Neural cell (in vitro differentiated cells): ENCODE data around the gene HOXB9. TPM values are rescaled to one million over a fixed set of nuclear protein-coding genes. Genes with fewer than 3 reads are reported as not detected.

ENCODE experiments used
- H2AFZ ChIP-seq: fragments of 200-600, 300-800 bp; sonication (generic), shearing (Covaris generic); 2 replicates; pipeline ENCODE4 v1.6.0; 2014; ENCODE audit warnings: low read depth, mild to moderate bottlenecking, antibody characterized with exemption, low read length, moderate library complexity
- H3F3A ChIP-seq: fragments of 200-600 bp; shearing (Covaris generic); 2 replicates; pipeline ENCODE4 v1.6.1; 2016; ENCODE audit warnings: mild to moderate bottlenecking, moderate library complexity, mixed read lengths, antibody characterized with exemption, low read length; ENCODE audit not compliant: insufficient read depth, poor library complexity, severe bottlenecking
- H3K27ac ChIP-seq: fragments of 200-600, 300-800 bp; sonication (generic), shearing (Covaris generic); 2 replicates; pipeline ENCODE4 v1.5.1; 2014; ENCODE audit warnings: mild to moderate bottlenecking, low read length, moderate library complexity
- H3K27me3 ChIP-seq: fragments of 300-800, 200-600 bp; sonication (generic), shearing (Covaris generic); 2 replicates; pipeline ENCODE4 v1.6.0; 2014; ENCODE audit warnings: mild to moderate bottlenecking, low read depth, low read length, moderate library complexity; ENCODE audit not compliant: insufficient read depth
- H3K36me3 ChIP-seq: fragments of 300-800, 200-600 bp; sonication (generic), shearing (Covaris generic); 2 replicates; pipeline ENCODE4 v1.5.1; 2014; ENCODE audit warnings: mild to moderate bottlenecking, antibody characterized with exemption, low read length, moderate library complexity; ENCODE audit not compliant: insufficient read depth
- H3K4me2 ChIP-seq: fragments of 300-800, 200-600 bp; sonication (generic), shearing (Covaris generic); 2 replicates; pipeline ENCODE4 v1.6.0; 2014; ENCODE audit warnings: mild to moderate bottlenecking, low read length
- H3K4me3 ChIP-seq: fragments of 300-800, 200-600 bp; sonication (generic), shearing (Covaris generic); 2 replicates; pipeline ENCODE4 v1.5.1; 2014; ENCODE audit warnings: mild to moderate bottlenecking, low read length, moderate library complexity
- H3K79me2 ChIP-seq: fragments of 200-600 bp; shearing (Covaris generic); replicated peaks from 2 replicates; pipeline ENCODE4 v1.6.0; 2014; ENCODE audit warnings: mild to moderate bottlenecking, low read length, moderate library complexity; ENCODE audit not compliant: insufficient read depth
- H3K9ac ChIP-seq: fragments of 300-800, 200-600 bp; sonication (generic), shearing (Covaris generic); 2 replicates; pipeline ENCODE4 v1.6.1; 2016; ENCODE audit warnings: mild to moderate bottlenecking, low read length, mixed read lengths
- H3K9me2 ChIP-seq: fragments of 200-600 bp; shearing (Covaris generic); 2 replicates; pipeline ENCODE4 v1.6.1; 2016; ENCODE audit warnings: mild to moderate bottlenecking, low read length, mixed read lengths; ENCODE audit not compliant: insufficient read depth
- H3K9me3 ChIP-seq: fragments of 200-600, 300-800 bp; sonication (generic), shearing (Covaris generic); 2 replicates; pipeline ENCODE4 v1.6.1; 2016; ENCODE audit warnings: mild to moderate bottlenecking, mixed run types, low read length, moderate library complexity, mixed read lengths
- H4K20me1 ChIP-seq: fragments of 200-600 bp; shearing (Covaris generic); 2 replicates; pipeline ENCODE4 v1.6.1; 2016; ENCODE audit warnings: mild to moderate bottlenecking, mixed run types; ENCODE audit not compliant: insufficient read depth
- CTCF ChIP-seq: fragments of 450-650 bp; IDR thresholded peaks from 2 replicates; pipeline ENCODE4 v1.5.1; 2014; ENCODE audit warnings: antibody characterized with exemption, mild to moderate bottlenecking, moderate library complexity; ENCODE audit not compliant: poor library complexity, severe bottlenecking
- EP300 ChIP-seq: fragments of 450-650 bp; conservative IDR thresholded peaks from 2 replicates; pipeline ENCODE4 v1.6.1; 2014; ENCODE audit warnings: antibody characterized with exemption, mild to moderate bottlenecking, moderate library complexity; ENCODE audit not compliant: poor library complexity, severe bottlenecking
- EZH2 ChIP-seq: fragments of 200-600, 300-800 bp; shearing (Covaris generic), sonication (generic); IDR thresholded peaks from 2 replicates; pipeline ENCODE4 v1.6.1; 2014; ENCODE audit warnings: antibody characterized with exemption, low read length, borderline replicate concordance, mild to moderate bottlenecking; ENCODE audit not compliant: insufficient read depth, poor library complexity, severe bottlenecking
- MXI1 ChIP-seq: fragments of 450-650 bp; conservative IDR thresholded peaks from 2 replicates; pipeline ENCODE4 v1.6.1; 2014; ENCODE audit warnings: antibody characterized with exemption, mild to moderate bottlenecking; ENCODE audit not compliant: poor library complexity, severe bottlenecking
- POLR2AphosphoS5 ChIP-seq: IDR thresholded peaks from 2 replicates; pipeline ENCODE4 v1.6.1; 2012
- RAD21 ChIP-seq: fragments of 450-650 bp; conservative IDR thresholded peaks from 2 replicates; pipeline ENCODE4 v1.6.1; 2014; ENCODE audit warnings: antibody characterized with exemption, mild to moderate bottlenecking, moderate library complexity
- REST ChIP-seq: IDR thresholded peaks from 2 replicates; pipeline ENCODE4 v1.6.1; 2012; ENCODE audit warnings: borderline replicate concordance
- SMC3 ChIP-seq: fragments of 450-650 bp; conservative IDR thresholded peaks from 2 replicates; pipeline ENCODE4 v1.6.1; 2014; ENCODE audit warnings: antibody characterized with exemption, mild to moderate bottlenecking, moderate library complexity; ENCODE audit not compliant: poor library complexity
- TAF1 ChIP-seq: IDR thresholded peaks from 2 replicates; pipeline ENCODE4 v1.6.1; 2012; ENCODE audit warnings: low read depth
- polyA plus RNA-seq: library from polyadenylated mRNA; depleted of rRNA; stranded (reverse); fragments of >200 nt; gene quantifications from 2 replicates; pipeline ENCODE4 v1.2.3, GENCODE V29; 2014

Gene HOXB9
- polyA plus RNA-seq, 1 donor from 2014 or later = not detected

GRCh38 chr17:48588528-48588927 lies 37.6 kb downstream of the HOXB9 start:
- no peaks in the 10 kb centered on the region for H3K9me2 ChIP-seq
- no peak overlapping the region for H3K27ac ChIP-seq
- H3K27me3 ChIP-seq = peaks cover 100% of the 10 kb centered on the region
- H3K9me3 ChIP-seq = peaks cover 8% of the 10 kb centered on the region
- H3K36me3 ChIP-seq = no peaks in the 10 kb centered on the region
- no peak overlapping the region for H2AFZ ChIP-seq
- TF ChIP-seq TAF1 (no peak), CTCF (no peak), REST (no peak), RAD21 (no peak), POLR2AphosphoS5 (no peak), SMC3 (no peak), EZH2 (no peak), MXI1 (no peak), EP300 (no peak)
- no peak overlapping the region for H3K4me3 ChIP-seq
- no peaks in the 10 kb centered on the region for H3K79me2 ChIP-seq
- H3K4me2 ChIP-seq = no peak overlapping the region
- H3F3A ChIP-seq = no peaks in the 10 kb centered on the region
- H4K20me1 ChIP-seq = no peaks in the 10 kb centered on the region
- no peak overlapping the region for H3K9ac ChIP-seq

- Histone ChIP-seq H2AFZ (no peak overlapping the region), H3K4me3 (no peak overlapping the region), H3K27me3 (peaks cover 100% of the 10 kb centered on the region), H3K79me2 (no peaks in the 10 kb centered on the region), H3F3A (no peaks in the 10 kb centered on the region), H3K27ac (no peak overlapping the region), H3K9ac (no peak overlapping the region), H3K9me2 (no peaks in the 10 kb centered on the region), H4K20me1 (no peaks in the 10 kb centered on the region), H3K9me3 (peaks cover 8% of the 10 kb centered on the region), H3K4me2 (no peak overlapping the region), H3K36me3 (no peaks in the 10 kb centered on the region)
- TF ChIP-seq RAD21 (no peak), EZH2 (no peak), SMC3 (no peak), TAF1 (no peak), EP300 (no peak), MXI1 (no peak), CTCF (no peak), REST (no peak), POLR2AphosphoS5 (no peak)
These were observed 38.1 kb downstream of the HOXB9 start for GRCh38 chr17:48588074-48588415.
